ENCODE data around the gene KLHDC9. TPM values are rescaled to one million over a fixed set of nuclear protein-coding genes. Genes with fewer than 3 reads are reported as not detected.

KLHDC9 gene
- total RNA-seq, 2 experiments from 2014 or later, result 0.38 to 0.53 TPM

- CTCF ChIA-PET, result interaction anchor here (0.7 to 2.1 kb wide), 5 partner anchors 18 to 49 kb away, joined by 3 to 11 read pairs (median 6); partner anchors contain the start of gene TSTD1
- POLR2A ChIA-PET, result no interaction called here
Observed at GRCh38 chr1:161072751-161073449, 25.3 kb upstream of the KLHDC9 start.

GRCh38 chr1:161073474-161074121 lies 24.6 kb upstream of the KLHDC9 start:
- ChIA-PET POLR2A (no interaction called here), CTCF (no interaction called here)

- POLR2A ChIA-PET, result no interaction called here
- CTCF ChIA-PET, result no interaction called here
Observed at GRCh38 chr1:161074676-161075368, 23.3 kb upstream of the KLHDC9 start.

GRCh38 chr1:161076410-161076809 lies 21.8 kb upstream of the KLHDC9 start:
- CTCF ChIA-PET, result no interaction called here
- POLR2A ChIA-PET, result no interaction called here

GRCh38 chr1:161077426-161077825 lies 20.7 kb upstream of the KLHDC9 start:
- POLR2A ChIA-PET, result no interaction called here
- CTCF ChIA-PET, result no interaction called here

- ChIA-PET POLR2A (interaction anchor here (0.7 kb wide), 1 partner anchor 10 kb away, joined by 3 read pairs; the partner anchor contains the start of gene ARHGAP30), CTCF (interaction anchor here (0.7 to 1.5 kb wide), 5 partner anchors 9 to 88 kb away, joined by 3 to 4 read pairs (median 3); partner anchors contain the start of genes KLHDC9 and NECTIN4)
Observed at GRCh38 chr1:161079436-161080110, 18.6 kb upstream of the KLHDC9 start.

GRCh38 chr1:161080441-161081405 lies 17.4 kb upstream of the KLHDC9 start:
- ChIA-PET CTCF (interaction anchor here (0.9 to 1.5 kb wide), 4 partner anchors 9 to 17 kb away, joined by 3 to 4 read pairs (median 3); partner anchors contain the start of genes KLHDC9 and NECTIN4), POLR2A (interaction anchor here (0.7 kb wide), 1 partner anchor 11 kb away, joined by 3 read pairs; the partner anchor contains the start of gene ARHGAP30)

- CTCF ChIA-PET, result no interaction called here
Observed at GRCh38 chr1:161081519-161081918, 16.6 kb upstream of the KLHDC9 start.

GRCh38 chr1:161082483-161082882 lies 15.7 kb upstream of the KLHDC9 start:
- POLR2A ChIA-PET, result no interaction called here
- CTCF ChIA-PET, result interaction anchor here (0.6 to 1.8 kb wide), 2 partner anchors 15 to 190 kb away, joined by 3 to 7 read pairs; no protein-coding TSS in a partner anchor

More at GRCh38 chr1:161081519-161081918, 16.6 kb upstream of the KLHDC9 start:
- POLR2A ChIA-PET, result no interaction called here

GRCh38 chr1:161082996-161083747 lies 15.0 kb upstream of the KLHDC9 start:
- CTCF ChIA-PET, result interaction anchor here (0.6 to 1.8 kb wide), 2 partner anchors 14 to 189 kb away, joined by 3 to 7 read pairs; no protein-coding TSS in a partner anchor
- POLR2A ChIA-PET, result no interaction called here

- POLR2A ChIA-PET, result no interaction called here
- CTCF ChIA-PET, result interaction anchor here (1.8 kb wide), 1 partner anchor 13 kb away, joined by 7 read pairs; no protein-coding TSS in a partner anchor
Observed at GRCh38 chr1:161083748-161084596, 14.2 kb upstream of the KLHDC9 start.

- CTCF ChIA-PET, result interaction anchor here (0.9 to 1.0 kb wide), 2 partner anchors 13 to 16 kb away, joined by 3 read pairs; no protein-coding TSS in a partner anchor
Observed at GRCh38 chr1:161084597-161084988, 13.6 kb upstream of the KLHDC9 start.

GRCh38 chr1:161085165-161085564 lies 13.0 kb upstream of the KLHDC9 start:
- CTCF ChIA-PET, result interaction anchor here (0.9 to 1.0 kb wide), 2 partner anchors 13 to 17 kb away, joined by 3 read pairs; no protein-coding TSS in a partner anchor
- POLR2A ChIA-PET, result no interaction called here

More at GRCh38 chr1:161084597-161084988, 13.6 kb upstream of the KLHDC9 start:
- POLR2A ChIA-PET, result no interaction called here

- ChIA-PET CTCF (interaction anchor here (3.8 kb wide), 1 partner anchor 11 kb away, joined by 19 read pairs; the partner anchor contains the start of gene KLHDC9), POLR2A (no interaction called here)
Observed at GRCh38 chr1:161086457-161086856, 11.7 kb upstream of the KLHDC9 start.

GRCh38 chr1:161088587-161089110 lies 9.5 kb upstream of the KLHDC9 start:
- CTCF ChIA-PET, result interaction anchor here (0.8 to 3.8 kb wide), 2 partner anchors 8 to 9 kb away, joined by 3 to 19 read pairs; partner anchors contain the start of gene KLHDC9

GRCh38 chr1:161089251-161089924 lies 8.8 kb upstream of the KLHDC9 start, which contains the start of gene NECTIN4:
Gene NECTIN4, minus strand, starts transcription at chr1:161089558. Its CDS starts 262 bp downstream, at chr1:161089296.
- POLR2A ChIA-PET, result no interaction called here

More at GRCh38 chr1:161088587-161089110, 9.5 kb upstream of the KLHDC9 start:
- POLR2A ChIA-PET, result no interaction called here

More at GRCh38 chr1:161089251-161089924, 8.8 kb upstream of the KLHDC9 start, which contains the start of gene NECTIN4:
- CTCF ChIA-PET, result interaction anchor here (0.8 to 3.8 kb wide), 2 partner anchors 8 to 9 kb away, joined by 3 to 19 read pairs; partner anchors contain the start of gene KLHDC9

Data from activated CD8-positive, alpha-beta memory T cell treated with anti-CD3 and anti-CD28 coated beads for 36 hours (primary cell).